NCI-H345 treated with DMSO at 0.1 percent for 48 hours (cell line): ENCODE results near the gene SSTR3.
A peak's percentile ranks its signal among the peaks of the same experiment; 100 is the strongest.
"Not testable (repeated sequence)": the region's sequence is repeated elsewhere in the genome, so short reads cannot be mapped to it uniquely, and the experiment has no call there.

Experiments used
- DNase-seq: peaks from one replicate; lab custom pipeline; 2025; ENCODE audit not compliant: unreplicated experiment; lab: John Stamatoyannopoulos, UW

The SSTR3 gene

GRCh38 chr22:37213218-37213855 lies 1.1 kb upstream of the SSTR3 start:
- DNase-seq: no peak

DNA sequence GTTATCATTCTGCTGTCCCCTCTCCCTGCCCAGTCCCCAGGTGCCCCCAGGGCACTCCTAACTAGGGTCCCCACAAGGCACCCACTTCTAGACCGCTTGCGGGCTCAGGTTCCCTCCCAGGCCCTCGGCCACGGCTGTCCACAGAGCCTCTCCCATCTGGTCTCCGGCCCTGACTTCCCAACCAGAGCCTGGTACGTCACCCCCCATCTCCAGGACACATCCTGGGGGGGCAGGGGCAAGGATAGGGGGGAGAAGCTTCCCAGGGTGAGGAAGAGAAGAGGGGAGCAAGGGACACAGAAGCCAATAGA lies 457 bp downstream of the SSTR3 start:
- no peak for DNase-seq

GRCh38 chr22:37211075-37211865 lies 1.0 kb downstream of the SSTR3 start:
- DNase-seq: no peak

- DNase-seq: no peak
These were observed 2.1 kb downstream of the SSTR3 start for GRCh38 chr22:37210041-37210803.

DNA sequence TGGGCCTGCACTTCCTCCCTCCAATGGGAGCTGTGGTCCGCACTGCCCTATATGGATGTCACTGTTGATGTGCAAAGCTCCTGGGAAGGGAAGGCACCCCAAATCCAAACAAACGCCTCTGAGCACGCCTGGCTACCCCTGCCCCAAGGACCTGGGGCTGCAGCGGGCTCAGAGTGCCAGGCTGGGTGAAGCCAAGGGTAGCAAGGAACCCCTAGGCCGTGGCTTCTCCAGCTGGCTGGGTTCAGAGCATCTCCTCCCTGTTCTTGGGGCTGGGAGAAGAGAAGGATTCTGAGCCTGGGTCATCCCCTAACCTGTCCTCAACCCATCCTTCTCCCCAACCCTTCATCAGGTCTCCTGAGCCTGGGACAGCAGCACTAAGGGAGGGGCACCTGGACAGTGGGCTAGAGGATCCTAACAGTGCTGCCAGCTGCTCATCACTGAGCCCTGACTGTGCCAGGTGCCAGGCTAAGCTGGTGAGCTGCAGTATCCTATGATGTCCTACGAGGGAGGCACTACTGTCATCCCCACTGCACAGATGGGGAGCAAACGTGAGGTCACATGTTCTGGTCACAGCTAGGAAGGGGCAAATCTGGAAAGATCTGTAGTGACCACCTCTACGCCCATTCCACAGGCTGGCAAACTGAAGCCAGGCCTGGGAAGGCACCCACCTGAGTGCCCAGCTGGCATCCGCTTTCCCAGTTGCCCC lies 3.0 kb downstream of the SSTR3 start:
- no peak for DNase-seq

DNA sequence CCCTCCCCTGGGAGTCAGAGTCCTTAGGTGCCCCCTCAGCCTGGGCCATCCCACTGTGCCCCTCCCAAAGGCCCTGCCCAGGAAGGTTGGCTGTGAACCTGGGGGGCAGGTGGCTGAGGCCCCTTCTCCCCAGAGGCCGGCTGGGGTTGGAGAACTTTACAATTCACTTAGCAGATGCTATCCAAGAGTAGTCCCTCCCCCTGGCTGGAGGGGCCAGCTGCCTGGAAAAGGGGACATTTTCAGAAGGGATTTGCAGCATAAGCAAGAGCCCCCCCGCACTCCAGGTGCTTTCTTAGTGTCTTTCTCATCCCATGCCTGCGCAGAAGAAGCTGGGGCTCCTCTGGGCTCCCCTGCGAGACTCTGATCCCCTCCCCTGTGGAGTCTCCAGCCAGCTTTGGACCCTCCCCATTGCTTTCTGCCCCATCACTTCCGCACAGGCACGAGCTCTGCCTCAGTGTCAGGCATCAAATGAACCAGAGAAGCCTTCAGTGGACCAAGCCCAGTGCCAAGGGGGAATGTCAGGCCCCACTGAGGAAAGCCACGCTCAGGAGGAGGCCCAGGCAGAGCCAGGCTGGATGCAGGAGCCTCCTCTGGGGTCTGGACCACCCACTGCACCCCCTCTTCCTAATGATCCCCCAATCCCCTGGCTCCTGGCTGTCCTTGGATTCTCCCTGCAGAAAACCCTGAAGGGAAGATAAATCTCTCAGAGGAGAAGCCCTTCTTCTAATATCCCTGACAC lies 3.7 kb downstream of the SSTR3 start:
- DNase-seq: no peak

DNA sequence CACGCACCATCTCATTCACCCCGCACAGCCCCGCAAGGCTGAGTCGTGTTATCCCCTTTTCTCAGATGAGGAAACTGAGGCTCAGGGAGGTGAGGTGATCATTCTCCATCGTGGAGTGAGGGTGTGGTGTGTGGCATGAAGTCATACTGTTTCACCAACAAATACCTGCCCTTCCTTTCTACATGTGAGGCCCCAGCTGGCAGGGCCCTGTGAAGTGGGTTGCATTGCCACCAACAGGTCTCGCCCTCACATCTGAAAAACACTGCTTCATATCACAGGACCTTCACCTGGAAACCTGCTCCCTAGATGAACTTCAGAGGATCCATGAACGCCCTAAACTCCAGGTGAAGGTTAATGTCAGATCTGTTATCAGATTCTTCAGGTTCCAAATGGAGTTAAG lies 4.3 kb downstream of the SSTR3 start:
- DNase-seq: no peak

DNA sequence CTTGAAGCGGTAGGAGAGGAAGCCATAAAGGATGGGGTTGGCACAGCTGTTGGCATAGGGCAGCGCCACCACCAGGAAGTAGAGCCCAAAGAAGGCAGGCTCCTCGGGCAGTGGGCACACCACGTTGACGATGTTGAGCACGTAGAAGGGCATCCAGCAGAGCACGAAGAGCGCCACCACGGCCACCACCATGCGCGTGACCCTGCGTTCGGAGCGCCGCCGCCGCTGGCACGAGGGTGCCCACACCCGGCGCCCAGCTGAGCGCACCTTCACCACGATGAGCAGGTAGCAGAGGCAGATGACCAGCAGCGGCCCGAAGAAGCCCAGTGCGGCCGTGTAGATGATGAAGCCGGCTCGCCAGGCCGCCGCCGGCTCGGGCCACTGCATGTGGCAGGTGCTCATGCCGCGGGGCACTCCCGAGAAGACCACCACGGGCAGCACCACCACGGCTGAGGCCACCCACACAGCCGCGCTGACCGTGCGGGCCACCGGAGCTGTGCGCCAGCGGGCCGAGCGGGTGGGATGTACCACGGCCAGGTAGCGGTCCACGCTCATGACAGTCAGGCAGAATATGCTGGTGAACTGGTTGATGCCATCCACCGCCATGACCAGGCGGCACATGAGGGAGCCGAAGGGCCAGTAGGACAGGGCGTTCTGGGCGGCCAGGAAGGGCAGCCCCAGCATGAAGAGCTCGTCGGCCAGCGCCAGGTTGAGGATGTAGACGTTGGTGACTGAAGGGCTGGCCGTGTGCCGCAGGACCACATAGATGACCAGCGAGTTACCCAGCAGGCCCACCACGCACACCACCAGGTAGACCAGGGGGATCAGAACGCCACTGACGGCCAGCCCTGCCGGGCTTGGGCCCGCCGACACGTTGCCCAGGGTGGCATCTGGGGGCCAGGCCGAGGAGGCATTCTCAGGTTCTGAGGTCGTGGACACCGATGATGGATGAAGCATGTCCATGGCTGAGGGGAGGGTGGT lies 5.1 kb downstream of the SSTR3 start:
- no peak for DNase-seq

DNA sequence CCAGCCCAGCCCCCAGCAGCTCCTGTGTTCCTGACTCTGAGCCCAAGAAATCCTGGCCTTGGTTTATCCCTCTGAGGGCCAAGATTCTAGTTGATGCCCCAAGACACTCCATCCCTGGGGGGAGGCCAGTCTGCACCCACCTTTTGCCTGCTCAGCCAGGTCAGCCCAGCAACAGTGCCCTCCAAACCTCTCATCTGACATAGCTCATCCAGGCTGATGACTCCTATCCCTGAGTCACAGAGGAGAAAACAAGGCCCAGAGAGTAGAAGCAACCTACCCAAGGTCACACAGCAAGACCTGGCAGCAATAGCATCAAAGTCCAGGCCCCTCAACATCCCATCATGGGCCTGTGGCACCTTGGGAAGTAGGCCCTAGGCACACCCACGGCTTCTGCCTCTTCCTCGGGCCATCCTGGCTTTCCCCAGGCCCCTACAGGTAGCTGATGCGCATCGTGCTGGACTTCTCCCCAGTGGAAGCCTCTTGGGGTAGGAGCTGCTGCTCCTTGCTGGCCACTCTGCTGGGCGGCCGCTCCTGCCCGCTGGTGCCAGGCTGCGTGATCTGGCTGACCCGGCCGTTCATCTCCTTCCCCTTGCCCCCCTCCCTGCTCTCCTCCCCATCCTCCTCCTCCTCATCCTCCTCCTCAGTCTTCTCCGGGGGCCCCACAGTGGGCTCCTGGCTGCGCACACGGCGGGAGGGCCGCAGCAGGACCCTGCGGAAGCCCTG lies 6.0 kb downstream of the SSTR3 start:
- DNase-seq: no peak

DNA sequence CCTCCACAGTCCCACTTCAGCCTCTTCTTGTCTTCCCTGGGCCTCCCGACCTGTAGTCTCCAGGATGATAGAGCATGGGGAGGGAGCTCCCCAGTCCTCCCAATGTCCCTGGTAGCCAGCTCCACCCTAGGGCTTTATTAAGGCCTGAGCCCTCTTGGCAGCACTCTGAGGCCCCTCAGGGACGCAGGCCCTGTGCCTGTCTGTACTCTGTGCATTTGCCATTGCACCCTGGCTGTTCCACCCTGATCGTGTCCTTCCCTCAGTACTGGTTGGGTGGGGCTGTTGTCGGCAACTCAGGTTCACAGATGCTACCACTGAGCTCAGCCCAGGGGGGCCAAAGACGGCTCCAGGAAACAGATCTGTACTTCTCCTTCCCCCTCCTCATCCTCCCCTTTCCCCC lies 7.2 kb downstream of the SSTR3 start:
- no peak for DNase-seq

- no peak for DNase-seq
These were observed 8.1 kb downstream of the SSTR3 start for GRCh38 chr22:37204045-37204655.

DNA sequence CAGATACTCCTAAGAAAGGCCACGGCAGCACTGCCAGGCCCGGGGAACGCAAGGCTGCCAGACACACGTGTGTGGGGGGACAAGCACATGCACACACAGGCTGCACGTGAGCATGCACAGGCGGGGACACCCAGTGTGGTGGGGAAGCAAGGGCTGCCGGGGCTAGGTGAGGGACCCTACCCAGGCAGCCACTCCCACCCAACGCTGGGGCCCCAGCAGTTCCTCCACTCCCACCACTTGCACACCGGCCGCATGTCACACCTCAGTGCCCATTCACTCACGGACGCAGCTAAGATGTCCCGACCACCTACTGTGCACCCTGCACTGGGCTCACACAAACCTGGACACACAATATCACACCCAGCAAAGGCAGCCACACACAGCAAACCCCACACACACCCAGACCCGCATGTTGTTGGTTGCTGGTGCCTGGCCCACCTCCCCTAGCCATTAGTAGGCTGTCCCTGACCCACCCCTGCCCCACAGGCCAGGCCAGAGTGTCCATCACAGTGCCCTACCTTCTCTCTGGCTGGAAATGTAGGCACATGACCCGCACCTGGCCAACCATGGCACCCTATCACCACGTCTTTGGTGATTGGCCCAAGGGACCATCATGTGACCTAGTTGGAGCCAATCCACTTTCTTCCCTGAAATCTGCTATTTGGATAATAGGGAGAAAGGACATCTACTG lies 8.8 kb downstream of the SSTR3 start:
- DNase-seq: no peak

DNA sequence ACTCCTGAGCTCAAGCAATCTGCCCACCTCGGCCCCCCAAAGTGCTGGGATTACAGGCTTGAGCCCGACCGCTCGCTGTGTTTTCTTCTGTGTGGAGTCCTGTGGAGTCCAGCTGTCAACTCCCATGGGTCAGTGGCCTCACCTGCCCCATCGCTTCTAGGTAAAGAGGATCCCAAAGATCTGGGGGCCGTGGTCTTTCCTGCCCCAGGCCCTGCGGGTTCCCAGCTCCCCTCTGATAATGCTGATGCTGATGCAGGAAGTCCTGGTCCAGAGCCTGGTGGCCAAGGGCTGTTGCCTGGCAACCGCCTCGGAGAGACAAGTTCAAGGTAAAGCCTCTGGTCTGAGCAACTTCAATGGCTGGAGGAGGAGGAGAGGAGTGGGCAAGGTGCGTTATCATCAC lies 9.6 kb downstream of the SSTR3 start:
- no peak for DNase-seq

DNA sequence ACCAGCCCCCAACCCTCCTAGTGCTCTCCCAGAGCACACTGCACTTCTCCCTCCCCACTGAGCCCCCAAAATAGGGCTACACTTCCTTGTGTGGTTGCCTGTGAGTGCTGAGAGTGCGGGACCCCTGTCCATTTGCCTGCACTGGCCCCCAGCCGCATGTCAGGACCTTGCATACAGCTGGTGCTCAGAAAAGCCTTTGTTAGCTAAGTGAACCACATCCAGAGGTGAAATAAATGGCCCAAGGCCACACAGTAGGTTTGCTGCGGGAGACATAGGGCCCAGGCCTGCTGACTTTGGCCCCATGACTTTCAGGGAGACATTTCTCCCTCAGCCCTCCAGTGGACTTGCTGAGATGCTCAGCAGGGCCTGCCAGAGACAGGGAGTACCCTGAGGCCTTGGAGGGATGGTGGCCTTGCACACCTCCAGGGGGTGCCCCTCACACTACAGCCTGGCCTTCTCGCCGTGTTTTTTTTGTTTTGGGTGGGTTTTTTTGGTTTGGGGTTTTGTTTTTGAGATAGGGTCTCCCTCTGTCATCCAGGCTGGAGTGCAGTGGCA lies 10.2 kb downstream of the SSTR3 start:
- DNase-seq: no peak

DNA sequence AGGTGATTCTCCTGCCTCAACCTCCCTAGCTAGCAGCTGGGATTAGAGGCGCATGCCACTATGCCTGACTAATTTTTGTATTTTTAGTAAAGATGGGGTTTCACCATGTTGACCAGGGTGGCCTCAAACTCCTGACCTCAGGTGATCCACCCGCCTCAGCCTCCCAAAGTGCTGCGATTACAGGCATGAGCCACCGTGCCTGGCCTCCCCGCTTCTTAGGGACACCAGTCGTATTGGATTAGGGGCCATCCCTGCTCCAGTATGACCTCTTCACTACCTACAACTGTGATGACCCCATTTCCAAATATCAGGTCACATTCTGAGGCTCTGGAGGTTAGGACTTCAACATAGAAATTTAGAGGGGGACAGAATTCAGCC lies 10.8 kb downstream of the SSTR3 start:
- not testable (repeated sequence) for DNase-seq

- no peak for DNase-seq
These were observed 12.5 kb downstream of the SSTR3 start for GRCh38 chr22:37199760-37200108.

GRCh38 chr22:37199103-37199759 lies 13.0 kb downstream of the SSTR3 start:
- DNase-seq: peak; percentile 86
